H9 (cell line): ENCODE results near the gene TDRD3. TPM values are rescaled to one million over a fixed set of nuclear protein-coding genes. Genes with fewer than 3 reads are reported as not detected.

Experiments
- DNase-seq: peaks from one replicate; pipeline ENCODE4 v3.0.0-alpha.2; 2017
- H2AFZ ChIP-seq: one replicate; pipeline ENCODE4 v1.6.1; 2013; ENCODE audit warnings: mild to moderate bottlenecking, low read length, control low read depth, moderate library complexity
- H2AK5ac ChIP-seq: 2 replicates; pipeline ENCODE4 v1.6.1; 2013; ENCODE audit warnings: low read length, control low read depth, mixed read lengths; ENCODE audit not compliant: insufficient read length
- H2BK120ac ChIP-seq: one replicate; pipeline ENCODE4 v1.6.1; 2013; ENCODE audit warnings: low read depth, mild to moderate bottlenecking, low read length, control low read depth, inconsistent platforms; ENCODE audit not compliant: poor library complexity, severe bottlenecking
- H2BK12ac ChIP-seq: 2 replicates; pipeline ENCODE4 v1.6.1; 2013; ENCODE audit warnings: low read length, control low read depth, mixed read lengths, low read depth; ENCODE audit not compliant: insufficient read length
- H2BK15ac ChIP-seq: 2 replicates; pipeline ENCODE4 v1.6.1; 2013; ENCODE audit warnings: low read depth, low read length, control low read depth
- H2BK20ac ChIP-seq: one replicate; pipeline ENCODE4 v1.6.1; 2013; ENCODE audit warnings: low read depth, mild to moderate bottlenecking, low read length, control low read depth, inconsistent platforms; ENCODE audit not compliant: poor library complexity, severe bottlenecking
- H2BK5ac ChIP-seq: 2 replicates; pipeline ENCODE4 v1.6.1; 2013; ENCODE audit warnings: low read length, control low read depth, mixed read lengths; ENCODE audit not compliant: insufficient read length
- H3K14ac ChIP-seq: 2 replicates; pipeline ENCODE4 v1.6.1; 2013; ENCODE audit warnings: low read length, control low read depth; ENCODE audit not compliant: insufficient read depth
- H3K18ac ChIP-seq: 2 replicates; pipeline ENCODE4 v1.6.1; 2013; ENCODE audit warnings: low read depth, mild to moderate bottlenecking, mixed read lengths, low read length, control low read depth; ENCODE audit not compliant: insufficient read length
- H3K23ac ChIP-seq: 2 replicates; pipeline ENCODE4 v1.6.1; 2013; ENCODE audit warnings: low read length, control low read depth, mixed read lengths, low read depth; ENCODE audit not compliant: insufficient read length
- H3K23me2 ChIP-seq: 2 replicates; pipeline ENCODE4 v1.6.1; 2013; ENCODE audit warnings: low read depth, mild to moderate bottlenecking, mixed read lengths, low read length, control low read depth; ENCODE audit not compliant: insufficient read length, poor library complexity, severe bottlenecking
- H3K27ac ChIP-seq: 2 replicates; pipeline ENCODE4 v1.5.1; 2013; ENCODE audit warnings: low read length, control low read depth, mixed read lengths, low read depth; ENCODE audit not compliant: insufficient read length
- H3K27me3 ChIP-seq: 2 replicates; pipeline ENCODE4 v1.6.1; 2013; ENCODE audit warnings: low read length, control low read depth, inconsistent platforms; ENCODE audit not compliant: insufficient read depth
- H3K4ac ChIP-seq: 2 replicates; pipeline ENCODE4 v1.6.1; 2013; ENCODE audit warnings: low read depth, mild to moderate bottlenecking, control low read depth, inconsistent platforms, low read length, moderate library complexity
- H3K4me1 ChIP-seq: 2 replicates; pipeline ENCODE4 v1.6.1; 2013; ENCODE audit warnings: low read length, control low read depth, inconsistent platforms; ENCODE audit not compliant: insufficient read depth
- H3K4me2 ChIP-seq: 2 replicates; pipeline ENCODE4 v1.6.1; 2013; ENCODE audit warnings: low read length, control low read depth, mixed read lengths; ENCODE audit not compliant: insufficient read length, insufficient read depth
- H3K56ac ChIP-seq: 2 replicates; pipeline ENCODE4 v1.6.1; 2013; ENCODE audit warnings: low read depth, mild to moderate bottlenecking, mixed read lengths, low read length, control low read depth; ENCODE audit not compliant: insufficient read length
- H3K79me1 ChIP-seq: 2 replicates; pipeline ENCODE4 v1.6.1; 2013; ENCODE audit warnings: low read depth, mild to moderate bottlenecking, moderate library complexity, low read length, control low read depth, inconsistent platforms; ENCODE audit not compliant: insufficient read depth, poor library complexity, severe bottlenecking
- H3K79me2 ChIP-seq: 2 replicates; pipeline ENCODE4 v1.6.1; 2013; ENCODE audit warnings: low read length, control low read depth, inconsistent platforms; ENCODE audit not compliant: insufficient read depth
- H3K9ac ChIP-seq: 2 replicates; pipeline ENCODE4 v1.6.1; 2013; ENCODE audit warnings: low read length, control low read depth, mixed read lengths; ENCODE audit not compliant: insufficient read length; ENCODE audit errors: extremely low read depth
- H3K9me3 ChIP-seq: one replicate; pipeline ENCODE4 v1.6.1; 2013; ENCODE audit warnings: low read depth, low read length, inconsistent platforms; ENCODE audit not compliant: control insufficient read depth
- H3T11ph ChIP-seq: one replicate; pipeline ENCODE4 v1.6.1; 2013; ENCODE audit warnings: mild to moderate bottlenecking, low read length, control low read depth, inconsistent platforms
- H4K20me1 ChIP-seq: one replicate; pipeline ENCODE4 v1.6.1; 2013; ENCODE audit not compliant: control insufficient read depth, insufficient read length, insufficient read depth
- H4K5ac ChIP-seq: 2 replicates; pipeline ENCODE4 v1.6.1; 2013; ENCODE audit warnings: low read depth, mild to moderate bottlenecking, mixed read lengths, low read length, control low read depth; ENCODE audit not compliant: insufficient read length
- H4K8ac ChIP-seq: replicated peaks from 2 replicates; pipeline ENCODE4 v1.6.1; 2013; ENCODE audit warnings: low read length, control low read depth, mixed read lengths, low read depth; ENCODE audit not compliant: insufficient read length
- H4K91ac ChIP-seq: 2 replicates; pipeline ENCODE4 v1.6.1; 2013; ENCODE audit warnings: low read depth, mild to moderate bottlenecking, moderate library complexity, mixed read lengths, low read length, control low read depth; ENCODE audit not compliant: insufficient read length
- H3K27ac Mint-ChIP-seq, 3 experiments: 2 replicates in 2 of 3; 3 replicates in 1 of 3; pipeline ENCODE4 v1.8.0; 2020 to 2021; ENCODE audit warnings: mixed read lengths in 3 of 3, mild to moderate bottlenecking in 1 of 3, moderate library complexity in 1 of 3
- H3K27me3 Mint-ChIP-seq: 2 replicates; pipeline ENCODE4 v1.8.0; 2021; ENCODE audit warnings: low read depth, mild to moderate bottlenecking, moderate library complexity, mixed read lengths
- H3K36me3 Mint-ChIP-seq, 3 experiments: 2 replicates in 2 of 3; 3 replicates in 1 of 3; pipeline ENCODE4 v1.8.0; 2020 to 2021; ENCODE audit warnings: low read depth in 3 of 3, mixed read lengths in 3 of 3; ENCODE audit not compliant: insufficient read depth in 1 of 3
- H3K4me1 Mint-ChIP-seq, 2 experiments: 2 replicates each; pipeline ENCODE4 v1.8.0; 2020; ENCODE audit warnings: mixed read lengths in 2 of 2
- H3K4me3 Mint-ChIP-seq, 2 experiments: 2 replicates in 1 of 2; 3 replicates in 1 of 2; pipeline ENCODE4 v1.8.0; 2020 to 2021; ENCODE audit warnings: mild to moderate bottlenecking in 2 of 2, mixed read lengths in 2 of 2, moderate library complexity in 1 of 2
- H3K9me3 Mint-ChIP-seq, 2 experiments: 2 replicates in 1 of 2; 3 replicates in 1 of 2; pipeline ENCODE4 v1.8.0; 2020; ENCODE audit warnings: mild to moderate bottlenecking in 2 of 2, mixed read lengths in 2 of 2, moderate library complexity in 1 of 2
- CTCF ChIP-seq: fragments of 200-600 bp; sonication (generic); conservative IDR thresholded peaks from 3 replicates; pipeline ENCODE4 v1.8.0; 2021; ENCODE audit warnings: antibody characterized with exemption, mild to moderate bottlenecking
- WGBS: extraction: QIAGEN DNeasy Blood & Tissue Kit; methylation state at CpG from one replicate; pipeline ENCODE4 v1.1.7; 2013; ENCODE audit warnings: missing lambda C conversion rate, low lambda C conversion rate, mixed read lengths; ENCODE audit not compliant: insufficient read length; ENCODE audit errors: extremely low coverage; 5-methylcytosine and 5-hydroxymethylcytosine counted together
- total RNA-seq: library from RNA; stranded (reverse); gene quantifications from 2 replicates; pipeline ENCODE4 v1.2.1, GENCODE V29; 2021

The TDRD3 gene
- total RNA-seq, 1 experiment from 2014 or later = 16.1 TPM

GRCh38 chr13:60427285-60427684 is 30.3 kb downstream of the TDRD3 start:
- no peak overlapping the region for H2BK120ac ChIP-seq
- no peak overlapping the region for H2BK15ac ChIP-seq
- H3K23me2 ChIP-seq = no peaks in the 10 kb centered on the region
- H3K27me3 Mint-ChIP-seq = no peaks in the 10 kb centered on the region
- TF ChIP-seq CTCF = no peak
- H3K27ac ChIP-seq = no peak overlapping the region
- no peaks in the 10 kb centered on the region for H3K27me3 ChIP-seq
- H3K79me2 ChIP-seq = no peaks in the 10 kb centered on the region
- no peaks in the 10 kb centered on the region; a peak in 1 of 5 replicates for H3K9me3 Mint-ChIP-seq
- no peak overlapping the region for H2BK5ac ChIP-seq
- no peak overlapping the region for H3T11ph ChIP-seq
- H3K56ac ChIP-seq = no peak overlapping the region
- peaks cover 0 to 3% of the 10 kb centered on the region in 2 experiments; a peak in 1 of 4 replicates for H3K4me1 Mint-ChIP-seq
- H3K79me1 ChIP-seq = no peaks in the 10 kb centered on the region
- no peak overlapping the region for H3K4ac ChIP-seq
- H4K91ac ChIP-seq = no peak overlapping the region
- H2BK20ac ChIP-seq = no peak overlapping the region
- H3K23ac ChIP-seq = no peak overlapping the region
- H3K4me1 ChIP-seq = no peaks in the 10 kb centered on the region
- H2AFZ ChIP-seq = no peak overlapping the region
- H2AK5ac ChIP-seq = no peak overlapping the region
- H3K14ac ChIP-seq = no peak overlapping the region
- no peak overlapping the region for H3K4me3 Mint-ChIP-seq
- no peak overlapping the region for H3K9ac ChIP-seq
- no CpG with 5 or more reads among the region's 5 CpGs for WGBS
- no peak for DNase-seq
- no peak overlapping the region for H3K4me2 ChIP-seq
- no peak overlapping the region for H2BK12ac ChIP-seq
- no peaks in the 10 kb centered on the region for H4K20me1 ChIP-seq
- no peak overlapping the region for H4K5ac ChIP-seq
- 0 out of 7 replicates have a peak overlapping the region, but pooled peaks of 2 of the 3 experiments have one; percentile 10 to 12 for H3K27ac Mint-ChIP-seq
- H3K9me3 ChIP-seq = no peaks in the 10 kb centered on the region
- no peaks in the 10 kb centered on the region for H3K36me3 Mint-ChIP-seq
- H3K18ac ChIP-seq = no peak overlapping the region
- H4K8ac ChIP-seq = no peak overlapping the region
